Measurements from ENCODE around the gene BMPR1B. TPM values are rescaled to one million over a fixed set of nuclear protein-coding genes. Genes with fewer than 3 reads are reported as not detected.
"Not testable (repeated sequence)": the region's sequence is repeated elsewhere in the genome, so short reads cannot be mapped to it uniquely, and the experiment has no call there.

Gene BMPR1B
- total RNA-seq, 1 experiment from 2014 or later: 7.1 TPM

DNA sequence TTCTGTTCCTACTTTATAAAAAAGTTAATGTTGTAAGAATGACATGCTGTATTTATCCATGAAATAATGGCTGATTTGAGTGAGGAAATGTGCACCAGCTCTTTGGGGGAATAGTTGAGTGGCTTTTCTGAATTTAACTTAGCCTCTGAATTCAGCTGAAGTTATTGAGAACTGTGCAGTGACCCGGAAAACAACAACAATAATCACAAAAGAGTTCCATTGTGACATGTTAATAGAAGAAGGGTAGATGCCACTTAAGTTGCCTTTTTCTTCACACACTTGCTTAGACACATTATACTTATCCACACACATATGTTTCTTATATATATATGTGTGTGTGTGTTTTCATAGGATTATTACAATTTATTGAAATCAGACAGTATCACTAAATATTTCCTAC lies 301.2 kb downstream of the BMPR1B start:
- Histone ChIP-seq H3K4me3 (ENCODE audit: low read length) (no peak overlapping the region), H3K9ac (ENCODE audit: low read length) (no peak overlapping the region), H3K9me3 (ENCODE audit: low read length) (no peaks in the 10 kb centered on the region), H3K36me3 (ENCODE audit: low read depth, low read length) (no peaks in the 10 kb centered on the region), H3K9me2 (replicated peaks; ENCODE audit: low read length) (no peaks in the 10 kb centered on the region), H3F3A (ENCODE audit: low read length, unreplicated experiment) (no peaks in the 10 kb centered on the region), H4K20me1 (ENCODE audit: low read length) (no peaks in the 10 kb centered on the region), H3K4me1 (ENCODE audit: insufficient read depth, low read length) (no peaks in the 10 kb centered on the region), H3K4me2 (ENCODE audit: low read length) (no peak overlapping the region), H3K79me2 (ENCODE audit: low read length) (no peaks in the 10 kb centered on the region), H3K27ac (ENCODE audit: low read length) (no peak overlapping the region), H2AFZ (ENCODE audit: low read length) (no peak overlapping the region), H3K27me3 (ENCODE audit: low read length) (no peaks in the 10 kb centered on the region)
- TF ChIP-seq, protein P1, sequence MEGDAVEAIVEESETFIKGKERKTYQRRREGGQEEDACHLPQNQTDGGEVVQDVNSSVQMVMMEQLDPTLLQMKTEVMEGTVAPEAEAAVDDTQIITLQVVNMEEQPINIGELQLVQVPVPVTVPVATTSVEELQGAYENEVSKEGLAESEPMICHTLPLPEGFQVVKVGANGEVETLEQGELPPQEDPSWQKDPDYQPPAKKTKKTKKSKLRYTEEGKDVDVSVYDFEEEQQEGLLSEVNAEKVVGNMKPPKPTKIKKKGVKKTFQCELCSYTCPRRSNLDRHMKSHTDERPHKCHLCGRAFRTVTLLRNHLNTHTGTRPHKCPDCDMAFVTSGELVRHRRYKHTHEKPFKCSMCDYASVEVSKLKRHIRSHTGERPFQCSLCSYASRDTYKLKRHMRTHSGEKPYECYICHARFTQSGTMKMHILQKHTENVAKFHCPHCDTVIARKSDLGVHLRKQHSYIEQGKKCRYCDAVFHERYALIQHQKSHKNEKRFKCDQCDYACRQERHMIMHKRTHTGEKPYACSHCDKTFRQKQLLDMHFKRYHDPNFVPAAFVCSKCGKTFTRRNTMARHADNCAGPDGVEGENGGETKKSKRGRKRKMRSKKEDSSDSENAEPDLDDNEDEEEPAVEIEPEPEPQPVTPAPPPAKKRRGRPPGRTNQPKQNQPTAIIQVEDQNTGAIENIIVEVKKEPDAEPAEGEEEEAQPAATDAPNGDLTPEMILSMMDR (conservative IDR thresholded peaks at IDR 0.05; ENCODE audit: low read depth, low read length): no peak
- TF ChIP-seq EZH2 (IDR thresholded peaks at IDR 0.05; ENCODE audit: low read length, unreplicated experiment): no peak
- no peak for TF ChIP-seq EZH2phosphoT487 (IDR thresholded peaks at IDR 0.05; ENCODE audit: borderline replicate concordance, low read length)
- no peak for DNase-seq
- ChIA-PET POLR2A (ENCODE audit: unreplicated experiment) (no interaction called here), CTCF (no interaction called here)
- no peak for ATAC-seq
- BruUV-seq (replicated peaks): no TSS peak
- intact Hi-C loops (cut with micrococcal nuclease): no loop called here

DNA sequence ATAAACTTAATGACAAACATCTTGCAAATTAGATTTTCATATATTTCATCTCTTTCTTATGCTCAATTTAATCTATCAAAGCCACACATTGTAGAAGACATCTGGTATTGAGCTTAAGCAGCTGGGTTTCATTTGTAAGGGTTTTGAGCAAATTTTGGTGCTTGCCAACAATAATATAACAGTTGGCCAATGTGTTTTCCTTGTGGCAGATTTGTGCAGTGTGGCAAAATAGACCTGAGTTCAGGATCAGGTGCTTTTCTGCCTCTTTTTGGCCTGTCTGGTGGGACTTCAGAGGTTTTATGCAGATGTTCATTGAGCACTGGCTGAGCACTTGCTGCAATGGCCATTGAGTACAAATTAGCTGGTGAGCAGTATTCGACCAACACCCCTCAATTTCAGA lies 301.9 kb downstream of the BMPR1B start:
- no peak overlapping the region for H3K4me3 ChIP-seq (ENCODE audit: low read length)
- H3F3A ChIP-seq (ENCODE audit: low read length, unreplicated experiment): no peaks in the 10 kb centered on the region
- H3K9me2 ChIP-seq (replicated peaks; ENCODE audit: low read length): no peaks in the 10 kb centered on the region
- no peak overlapping the region for H3K9ac ChIP-seq (ENCODE audit: low read length)
- DNase-seq (no peak), ATAC-seq (no peak)
- ChIA-PET CTCF (no interaction called here), POLR2A (ENCODE audit: unreplicated experiment) (no interaction called here)
- H3K27me3 ChIP-seq (ENCODE audit: low read length): no peaks in the 10 kb centered on the region
- no peaks in the 10 kb centered on the region for H3K36me3 ChIP-seq (ENCODE audit: low read depth, low read length)
- H3K9me3 ChIP-seq (ENCODE audit: low read length): no peaks in the 10 kb centered on the region
- no peak overlapping the region for H3K4me2 ChIP-seq (ENCODE audit: low read length)
- no peaks in the 10 kb centered on the region for H3K79me2 ChIP-seq (ENCODE audit: low read length)
- no peaks in the 10 kb centered on the region for H3K4me1 ChIP-seq (ENCODE audit: insufficient read depth, low read length)
- no peak overlapping the region for H3K27ac ChIP-seq (ENCODE audit: low read length)
- BruUV-seq (replicated peaks): no TSS peak
- H4K20me1 ChIP-seq (ENCODE audit: low read length): no peaks in the 10 kb centered on the region
- H2AFZ ChIP-seq (ENCODE audit: low read length): no peak overlapping the region
- intact Hi-C loops (cut with micrococcal nuclease): no loop called here
- TF ChIP-seq, protein P1 (conservative IDR thresholded peaks at IDR 0.05; ENCODE audit: low read depth, low read length): no peak
- TF ChIP-seq EZH2 (IDR thresholded peaks at IDR 0.05; ENCODE audit: low read length, unreplicated experiment) (no peak), EZH2phosphoT487 (IDR thresholded peaks at IDR 0.05; ENCODE audit: borderline replicate concordance, low read length) (no peak)

DNA sequence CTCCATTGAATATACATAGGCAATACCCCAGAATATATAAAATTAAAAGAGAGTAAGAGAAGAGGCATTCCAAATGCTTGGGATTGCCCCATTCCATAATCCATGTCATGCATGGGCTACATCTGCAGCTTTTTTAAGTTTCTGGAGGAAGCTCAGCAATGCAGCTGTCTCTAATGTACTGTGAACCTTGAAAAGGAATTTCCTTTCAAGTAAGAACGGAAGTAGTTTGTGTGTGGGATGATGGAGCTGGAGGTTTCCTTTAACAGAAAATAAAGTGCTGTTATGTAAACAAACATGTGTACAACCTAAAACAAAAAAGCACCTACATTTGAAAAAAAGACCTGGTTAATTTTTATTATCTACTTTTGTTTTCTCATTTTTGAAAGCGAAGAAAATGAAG lies 303.5 kb downstream of the BMPR1B start:
- Histone ChIP-seq H3K27ac (ENCODE audit: low read length) (no peak overlapping the region), H3K9me2 (replicated peaks; ENCODE audit: low read length) (no peaks in the 10 kb centered on the region), H3K9ac (ENCODE audit: low read length) (no peak overlapping the region), H3F3A (ENCODE audit: low read length, unreplicated experiment) (no peaks in the 10 kb centered on the region), H2AFZ (ENCODE audit: low read length) (no peak overlapping the region), H3K4me1 (ENCODE audit: insufficient read depth, low read length) (no peaks in the 10 kb centered on the region), H3K9me3 (ENCODE audit: low read length) (no peaks in the 10 kb centered on the region), H3K4me2 (ENCODE audit: low read length) (no peak overlapping the region), H4K20me1 (ENCODE audit: low read length) (no peaks in the 10 kb centered on the region), H3K4me3 (ENCODE audit: low read length) (no peak overlapping the region), H3K79me2 (ENCODE audit: low read length) (no peaks in the 10 kb centered on the region), H3K27me3 (ENCODE audit: low read length) (no peaks in the 10 kb centered on the region), H3K36me3 (ENCODE audit: low read depth, low read length) (no peaks in the 10 kb centered on the region)
- ATAC-seq (no peak), DNase-seq (no peak)
- BruUV-seq (replicated peaks): no TSS peak
- CTCF ChIA-PET: no interaction called here
- POLR2A ChIA-PET (ENCODE audit: unreplicated experiment): no interaction called here
- intact Hi-C loops (cut with micrococcal nuclease): no loop called here
- TF ChIP-seq EZH2 (IDR thresholded peaks at IDR 0.05; ENCODE audit: low read length, unreplicated experiment) (no peak), EZH2phosphoT487 (IDR thresholded peaks at IDR 0.05; ENCODE audit: borderline replicate concordance, low read length) (no peak)
- TF ChIP-seq, protein P1 (conservative IDR thresholded peaks at IDR 0.05; ENCODE audit: low read depth, low read length): no peak

DNA sequence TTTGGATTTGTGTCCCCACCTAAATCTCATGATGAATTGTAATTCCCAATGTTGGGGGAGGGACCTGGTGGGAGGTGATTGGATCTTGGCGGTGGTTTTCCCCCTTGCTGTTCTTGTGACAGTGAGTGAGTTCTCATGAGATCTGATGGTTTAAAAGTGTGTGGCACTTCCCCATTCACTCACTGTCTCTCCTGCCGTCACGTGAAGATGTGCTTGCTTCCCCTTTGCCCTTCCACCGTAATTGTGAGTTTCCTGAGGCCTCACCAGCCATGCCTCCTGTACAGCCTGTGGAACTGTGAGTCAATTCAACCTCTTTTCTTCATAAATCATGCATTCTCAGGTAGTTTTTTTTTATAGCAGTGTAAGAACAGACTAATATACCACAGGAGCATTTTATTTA lies 304.0 kb downstream of the BMPR1B start:
- DNase-seq; CTCF ChIA-PET; H3K9ac ChIP-seq (ENCODE audit: low read length); H4K20me1 ChIP-seq (ENCODE audit: low read length); POLR2A ChIA-PET (ENCODE audit: unreplicated experiment); H3K27ac ChIP-seq (ENCODE audit: low read length); H3K36me3 ChIP-seq (ENCODE audit: low read depth, low read length); H3K9me3 ChIP-seq (ENCODE audit: low read length); H2AFZ ChIP-seq (ENCODE audit: low read length); H3K4me3 ChIP-seq (ENCODE audit: low read length); H3K4me1 ChIP-seq (ENCODE audit: insufficient read depth, low read length); H3K79me2 ChIP-seq (ENCODE audit: low read length); H3K27me3 ChIP-seq (ENCODE audit: low read length); H3F3A ChIP-seq (ENCODE audit: low read length, unreplicated experiment); BruUV-seq (replicated peaks); H3K9me2 ChIP-seq (replicated peaks; ENCODE audit: low read length); intact Hi-C loops (cut with micrococcal nuclease); ATAC-seq; H3K4me2 ChIP-seq (ENCODE audit: low read length): not testable (repeated sequence)

Measured in PC-3 (cell line).